OCI-M2 (cell line): ENCODE results near the gene SLC30A3.

ENCODE experiments used
- DNase-seq: peaks from one replicate; lab custom pipeline; 2025; ENCODE audit not compliant: unreplicated experiment; lab: John Stamatoyannopoulos, UW

The SLC30A3 gene

DNA sequence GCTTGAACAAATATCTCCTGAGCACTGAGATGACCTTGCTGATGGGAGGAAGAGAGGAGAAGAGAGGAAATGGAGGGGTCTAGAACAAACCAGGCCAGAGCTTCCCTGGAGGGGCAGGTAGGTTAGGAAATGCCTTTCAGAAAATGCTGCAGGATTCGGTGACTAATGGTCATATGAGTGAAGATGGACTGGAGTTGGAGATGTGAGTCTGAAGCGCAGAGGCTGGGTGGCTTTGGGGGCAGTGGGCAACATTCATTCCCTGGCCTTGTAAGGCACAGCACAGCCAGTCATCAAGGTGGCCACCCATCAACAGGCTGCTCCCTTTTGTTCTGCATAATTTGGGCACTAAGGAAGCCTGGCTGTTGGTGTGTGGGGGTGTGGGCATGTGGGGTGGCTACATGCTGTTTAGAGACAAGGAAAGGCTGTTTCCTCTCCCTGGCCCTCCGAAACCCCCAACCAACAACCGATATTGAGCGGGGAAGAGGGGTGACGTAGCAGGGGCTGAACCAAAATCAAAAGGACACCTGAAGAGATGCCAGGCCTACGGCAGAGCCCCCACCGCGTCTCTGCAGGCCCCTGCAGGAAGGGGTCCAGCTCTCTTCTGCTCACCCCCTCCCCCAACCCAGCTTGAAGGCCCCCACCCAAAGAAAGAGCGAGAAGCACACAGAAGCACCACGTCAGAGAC lies 1.5 kb downstream of the SLC30A3 start:
- DNase-seq = no peak

DNA sequence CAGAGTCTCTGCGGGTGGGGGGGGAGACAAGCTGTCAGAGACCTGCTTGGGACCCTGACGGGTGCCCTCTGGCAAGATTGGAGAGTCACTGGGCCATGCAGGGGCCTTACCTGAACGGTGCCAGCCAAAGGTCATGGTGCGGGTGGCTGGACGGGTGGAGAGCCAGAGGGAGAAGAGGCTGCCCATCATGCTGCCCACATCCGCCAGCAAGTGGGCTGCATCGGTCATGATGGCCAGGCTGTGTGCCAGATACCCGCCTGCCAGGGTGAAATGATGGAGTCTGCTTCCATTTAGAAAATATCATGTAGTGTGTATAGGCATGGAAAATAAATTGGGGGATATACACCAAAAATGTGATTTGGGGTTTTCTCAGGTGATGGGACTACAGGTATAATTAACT lies 4.8 kb downstream of the SLC30A3 start:
- DNase-seq = no peak

DNA sequence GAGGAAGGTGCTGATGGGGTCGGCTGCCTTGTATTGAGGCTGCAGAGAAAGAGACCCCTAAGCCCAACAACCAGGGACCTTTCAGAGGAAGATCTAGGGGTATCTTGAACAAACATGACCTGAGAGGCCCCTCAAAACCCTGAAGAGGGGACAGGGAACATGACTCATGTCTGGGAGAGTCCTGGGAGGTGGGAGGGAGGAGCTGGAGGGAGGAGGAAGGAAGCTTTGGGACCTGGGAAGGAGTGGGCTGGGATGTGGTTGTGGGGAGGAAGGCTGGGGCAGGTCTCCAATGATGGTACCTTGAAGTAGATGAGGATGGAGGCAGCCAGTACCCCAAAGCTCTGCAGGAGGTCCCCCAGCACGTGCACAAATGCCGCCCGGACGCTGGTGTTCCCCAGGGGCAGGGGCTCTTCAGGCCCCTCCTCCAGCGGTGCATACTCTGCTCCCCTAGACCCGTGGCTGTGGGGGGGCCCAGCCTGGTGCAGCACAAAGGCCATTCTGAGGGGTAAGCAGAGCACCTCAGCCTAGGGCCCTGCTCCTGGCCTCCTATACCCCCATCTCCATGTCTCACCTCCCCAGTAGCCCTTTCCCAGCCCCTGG lies 5.9 kb downstream of the SLC30A3 start:
- no peak for DNase-seq

DNA sequence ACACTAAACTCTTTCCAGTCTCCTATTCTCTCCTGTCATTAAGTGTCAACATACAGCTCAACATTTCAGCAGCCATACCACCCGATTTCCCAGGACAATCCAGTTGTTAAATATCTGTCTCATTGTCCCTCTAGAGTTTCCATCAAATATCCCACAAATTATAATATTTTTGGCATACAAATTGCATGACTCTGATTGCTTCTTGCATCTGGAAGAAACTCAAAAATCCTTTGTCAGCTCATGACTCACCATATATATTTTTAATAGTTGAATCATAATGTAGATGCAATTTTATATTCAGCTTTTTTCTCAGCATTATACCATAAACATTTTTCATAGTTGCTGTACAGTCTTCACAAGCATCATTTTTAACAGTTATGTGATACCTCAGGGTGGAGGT lies 7.2 kb downstream of the SLC30A3 start:
- no peak for DNase-seq

DNA sequence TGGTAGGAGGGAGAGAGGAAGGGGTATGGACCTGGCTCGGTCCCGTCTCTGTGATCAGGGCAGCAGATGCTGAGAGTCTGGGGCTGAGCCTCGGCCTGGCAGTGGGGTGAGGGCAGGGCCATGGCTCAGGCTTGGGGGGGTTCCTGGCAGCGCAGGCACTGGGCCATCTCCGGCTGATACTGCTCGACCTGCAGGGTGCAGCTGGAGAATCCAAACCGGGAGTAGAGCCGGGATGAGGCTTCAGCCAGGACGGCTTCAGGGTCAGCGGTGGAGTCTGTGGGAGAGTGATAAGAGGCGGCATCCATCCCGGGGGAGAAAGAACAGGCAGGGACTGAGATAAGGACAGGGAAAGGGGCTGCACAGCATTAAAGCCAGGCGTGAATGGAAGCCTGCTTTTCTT lies 7.7 kb downstream of the SLC30A3 start:
- no peak for DNase-seq

DNA sequence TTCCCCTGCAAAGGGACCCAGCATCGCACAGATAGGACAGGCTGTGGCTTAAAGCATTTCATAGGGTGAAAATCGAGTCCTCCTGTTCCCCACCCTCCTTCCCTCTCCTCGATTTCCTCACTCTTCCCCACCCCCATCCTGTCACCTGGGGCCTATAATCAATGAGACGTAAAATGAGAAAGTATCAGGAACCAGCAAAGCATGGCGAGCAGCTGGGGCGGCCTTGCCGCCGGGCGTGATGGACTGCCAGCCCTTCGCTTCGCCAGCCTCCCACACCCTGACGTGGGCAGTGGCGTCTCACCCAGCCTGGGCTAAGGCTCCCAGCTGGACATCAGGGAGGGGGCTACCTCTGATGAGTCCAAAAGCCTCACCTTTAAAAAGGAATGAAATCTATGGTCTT lies 11.1 kb downstream of the SLC30A3 start:
- DNase-seq = no peak

DNA sequence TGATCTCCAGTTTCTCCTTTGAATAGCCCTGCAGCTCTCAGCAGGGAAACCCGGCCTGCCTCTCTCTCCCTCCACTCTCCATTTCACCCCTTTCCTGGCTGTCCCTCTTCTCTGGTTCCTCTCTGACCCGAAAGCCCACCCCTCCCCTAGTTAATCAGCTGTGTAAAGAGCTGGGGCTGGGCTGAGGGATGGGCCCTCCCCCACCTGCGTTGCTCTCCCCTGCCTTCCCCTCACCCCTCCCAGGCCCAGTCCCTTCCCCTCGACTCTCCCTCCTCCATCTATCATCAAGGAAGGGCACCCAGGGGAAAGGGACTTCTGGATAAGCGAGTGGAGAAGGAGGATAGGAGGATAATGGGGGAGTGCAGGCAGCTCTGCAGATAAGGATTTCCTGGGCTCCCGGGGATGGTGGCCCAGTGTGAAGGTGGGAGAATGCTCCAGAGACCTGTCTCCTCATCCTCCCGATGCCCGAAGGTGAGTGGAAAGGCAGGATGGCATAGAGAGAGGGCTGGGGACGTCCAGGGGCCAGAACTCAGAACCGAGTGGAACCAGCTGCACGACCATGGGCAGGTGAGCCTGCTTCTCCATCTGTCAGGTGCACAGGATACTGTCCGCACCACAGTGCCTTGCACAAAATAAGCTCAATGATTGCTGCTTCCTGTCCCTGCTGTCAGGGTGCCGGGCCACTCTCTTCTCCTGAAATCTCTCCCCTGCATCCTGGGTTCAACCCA lies 12.0 kb downstream of the SLC30A3 start:
- no peak for DNase-seq

DNA sequence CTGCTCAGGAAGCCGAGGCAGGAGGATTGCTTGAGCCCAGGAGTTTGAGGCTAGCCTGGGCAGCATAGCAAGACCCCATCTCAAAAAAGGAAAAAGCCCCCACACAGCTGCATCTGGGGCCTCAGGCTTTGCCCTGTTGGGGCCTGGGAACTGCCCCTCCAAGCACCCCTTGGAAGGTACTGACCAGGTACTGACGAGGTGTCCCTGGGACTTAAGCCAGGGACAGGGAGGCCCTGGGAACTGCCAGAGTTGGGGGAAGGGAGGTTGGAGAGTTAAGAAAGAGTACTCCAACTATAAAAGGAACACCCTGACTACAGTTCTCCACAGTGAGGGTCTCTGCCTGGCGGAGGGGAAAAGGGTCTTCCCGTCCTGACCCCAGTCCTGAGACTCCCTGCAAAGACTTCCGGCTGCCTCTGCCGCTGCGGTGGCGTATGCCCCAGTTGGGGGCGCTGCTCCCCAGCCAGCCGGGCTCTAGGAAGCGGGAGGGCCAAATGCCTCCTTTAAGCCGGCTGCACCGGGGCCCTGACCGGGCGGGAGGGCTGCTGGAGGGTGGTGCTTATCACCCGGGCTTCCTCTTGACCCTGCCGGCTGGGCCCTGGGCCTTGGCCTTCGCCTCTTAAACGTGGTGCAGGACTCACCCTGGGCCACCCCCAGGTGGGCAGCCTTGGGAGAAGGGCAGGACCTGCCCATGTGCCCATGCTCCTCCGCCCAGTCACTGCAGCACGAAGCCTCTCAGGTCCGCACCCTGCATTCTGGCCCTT lies 12.8 kb downstream of the SLC30A3 start:
- no peak for DNase-seq

DNA sequence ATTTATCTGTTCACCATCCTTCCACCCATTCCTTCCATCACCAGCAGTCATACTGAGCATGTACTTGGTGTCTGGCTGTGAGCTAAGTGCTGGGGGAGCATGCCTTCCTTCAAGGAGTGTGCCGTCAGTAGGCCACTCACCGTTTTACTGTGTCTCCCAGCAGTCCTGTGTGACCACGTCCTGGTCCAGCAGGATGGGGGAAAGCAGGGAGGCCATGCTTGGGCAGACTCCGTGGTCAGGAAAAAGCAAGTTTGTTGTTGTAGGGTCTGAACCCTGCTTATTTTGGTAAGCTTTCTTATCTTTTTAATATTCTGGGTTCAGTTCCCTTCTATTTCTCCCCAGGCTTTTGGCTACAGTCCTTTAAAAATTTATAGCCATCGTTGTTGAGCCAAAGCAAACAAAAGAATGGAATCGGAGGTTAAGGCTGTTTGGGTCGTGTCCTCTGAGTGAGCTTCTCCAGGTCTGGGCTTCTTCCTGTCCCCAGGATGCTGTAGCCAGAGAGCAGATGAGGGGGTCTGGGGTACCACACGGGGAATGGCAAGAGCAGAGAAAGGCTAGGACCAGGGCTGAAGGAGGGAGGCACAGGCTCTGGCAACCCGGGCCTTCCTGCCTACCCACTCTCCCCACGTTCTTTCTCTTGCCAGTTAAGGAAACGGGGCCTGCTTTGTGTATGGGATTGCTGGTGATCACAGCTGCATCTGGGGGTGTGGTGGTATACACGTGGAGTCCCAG lies 13.5 kb downstream of the SLC30A3 start:
- DNase-seq = no peak

DNA sequence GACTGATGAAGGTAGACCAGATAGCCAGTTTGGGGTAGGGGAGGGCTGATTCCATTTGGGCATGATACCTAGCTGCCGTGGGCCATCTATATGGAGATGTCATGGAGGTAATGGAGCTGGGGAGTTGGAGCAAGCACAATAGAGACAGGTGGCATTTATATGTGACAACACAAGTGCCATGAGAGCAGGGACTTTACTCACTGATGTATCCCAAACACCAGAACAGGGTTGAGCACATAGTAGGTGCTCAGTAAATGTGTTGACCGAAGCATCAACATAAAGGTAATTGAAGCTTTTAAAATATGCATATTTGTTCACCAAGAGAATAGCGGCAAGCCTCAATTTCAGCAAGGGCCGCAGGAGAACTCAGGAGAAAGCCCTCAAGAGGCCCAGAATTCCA lies 15.0 kb downstream of the SLC30A3 start:
- DNase-seq = no peak

DNA sequence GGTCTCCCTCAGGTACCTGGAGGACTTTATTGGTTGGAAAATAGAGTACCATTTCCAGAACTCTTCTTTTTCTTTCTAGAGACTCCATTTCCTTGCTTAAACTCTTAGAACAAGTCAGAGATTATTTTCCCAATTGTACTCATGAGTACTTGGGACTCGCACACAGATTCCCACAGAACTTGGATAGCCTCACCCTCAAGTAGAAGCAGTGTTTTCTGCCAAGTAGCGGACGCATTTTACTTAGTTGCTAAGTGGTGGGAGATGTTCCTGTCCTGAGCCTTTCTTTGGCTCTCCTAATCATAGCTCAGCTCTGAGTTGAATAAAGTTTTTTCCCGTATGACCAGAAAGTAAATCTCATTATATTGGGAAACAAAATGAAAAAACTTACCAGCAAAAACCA lies 17.2 kb downstream of the SLC30A3 start:
- no peak for DNase-seq

DNA sequence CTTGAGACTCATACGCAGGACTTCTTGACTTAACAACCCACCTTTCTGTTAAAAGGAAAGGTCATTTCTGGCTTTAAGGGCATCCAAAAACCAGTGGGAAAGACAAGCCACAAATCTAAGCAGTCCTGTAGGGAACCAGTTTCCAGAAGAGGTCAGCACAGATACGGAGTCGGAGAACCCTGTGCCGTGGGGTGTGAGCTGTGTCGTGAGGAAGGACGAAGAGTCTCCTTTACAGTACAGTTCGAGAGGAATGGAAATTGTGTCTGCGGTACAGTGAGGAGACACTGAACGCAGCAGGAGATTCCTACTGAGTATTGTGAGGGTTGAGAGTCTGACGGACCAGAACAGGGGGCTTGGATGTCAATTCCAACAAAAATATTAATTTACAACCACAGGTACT lies 17.7 kb downstream of the SLC30A3 start:
- no peak for DNase-seq

DNA sequence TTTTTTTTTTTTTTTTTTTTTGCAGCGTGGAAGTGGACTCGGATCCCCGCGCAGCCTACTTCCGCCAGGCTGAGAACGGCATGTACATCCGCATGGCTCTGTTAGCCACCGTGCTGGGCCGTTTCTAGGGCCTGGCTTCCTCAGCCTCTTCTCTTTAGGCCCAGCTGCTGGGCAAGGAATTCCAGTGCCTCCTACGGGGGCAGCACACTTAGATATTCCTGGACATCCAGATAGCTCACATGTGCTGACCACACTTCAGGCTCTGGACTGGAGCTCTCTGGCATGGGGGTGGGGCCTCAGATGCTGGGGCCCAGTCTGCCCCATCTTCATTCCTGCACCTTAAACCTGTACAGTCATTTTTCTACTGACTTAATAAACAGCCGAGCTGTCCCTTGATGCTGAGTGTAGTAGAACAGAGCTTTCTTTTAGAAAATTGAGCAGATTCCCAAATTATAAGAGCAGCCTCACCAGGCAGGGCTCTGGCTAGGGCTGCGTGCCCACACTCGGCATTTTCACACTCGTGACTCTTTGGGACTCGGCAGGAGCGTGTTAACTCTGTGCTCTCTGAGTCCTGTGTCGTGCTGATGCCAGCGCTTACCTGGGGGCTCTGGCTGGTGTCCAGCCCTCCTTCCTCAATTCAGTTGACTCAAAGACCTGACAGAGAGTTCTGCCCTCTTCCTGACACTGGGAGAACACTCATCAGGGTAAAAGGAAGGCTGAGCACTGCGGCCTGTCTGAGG lies 19.3 kb downstream of the SLC30A3 start:
- no peak for DNase-seq

DNA sequence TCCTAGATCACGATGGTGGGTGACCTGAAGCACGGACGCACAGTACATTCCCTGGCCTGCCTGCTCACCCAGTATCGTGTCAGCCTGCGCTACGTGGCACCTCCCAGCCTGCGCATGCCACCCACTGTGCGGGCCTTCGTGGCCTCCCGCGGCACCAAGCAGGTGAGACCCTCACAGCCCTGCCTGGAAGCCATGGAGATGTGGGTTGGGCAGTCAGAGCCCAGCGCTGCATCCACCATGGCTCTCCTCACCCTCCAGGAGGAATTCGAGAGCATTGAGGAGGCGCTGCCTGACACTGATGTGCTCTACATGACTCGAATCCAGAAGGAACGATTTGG lies 20.3 kb downstream of the SLC30A3 start:
- no peak for DNase-seq

DNA sequence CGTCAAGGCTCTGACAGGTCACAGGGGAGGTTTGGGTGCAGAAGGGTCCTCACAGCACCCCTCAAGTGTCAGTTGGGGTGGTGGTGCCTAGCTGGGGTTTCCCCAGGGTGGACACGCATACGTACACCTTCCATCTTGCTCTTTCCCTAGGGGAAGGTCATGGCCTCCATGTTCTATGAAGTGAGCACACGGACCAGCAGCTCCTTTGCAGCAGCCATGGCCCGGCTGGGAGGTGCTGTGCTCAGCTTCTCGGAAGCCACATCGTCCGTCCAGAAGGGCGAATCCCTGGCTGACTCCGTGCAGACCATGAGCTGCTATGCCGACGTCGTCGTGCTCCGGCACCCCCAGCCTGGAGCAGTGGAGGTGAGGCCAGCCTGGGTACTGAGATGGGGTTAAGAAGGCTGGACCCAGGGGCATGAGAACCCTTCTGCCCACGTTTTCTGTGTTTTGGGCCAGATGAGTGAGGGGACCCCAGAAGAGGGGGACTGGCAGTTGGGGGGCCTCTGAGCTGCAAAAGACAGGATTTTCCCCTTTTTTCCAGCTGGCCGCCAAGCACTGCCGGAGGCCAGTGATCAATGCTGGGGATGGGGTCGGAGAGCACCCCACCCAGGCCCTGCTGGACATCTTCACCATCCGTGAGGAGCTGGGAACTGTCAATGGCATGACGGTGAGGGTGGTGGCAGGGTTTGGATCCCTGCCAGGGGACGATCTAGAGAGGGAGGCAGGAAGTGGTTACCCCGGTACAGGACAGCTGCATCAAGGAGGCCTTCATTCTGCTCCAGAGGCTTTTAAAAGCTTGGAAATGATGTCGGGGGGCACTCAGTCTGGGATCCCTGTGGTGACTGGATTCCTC lies 20.9 kb downstream of the SLC30A3 start:
- no peak for DNase-seq

DNA sequence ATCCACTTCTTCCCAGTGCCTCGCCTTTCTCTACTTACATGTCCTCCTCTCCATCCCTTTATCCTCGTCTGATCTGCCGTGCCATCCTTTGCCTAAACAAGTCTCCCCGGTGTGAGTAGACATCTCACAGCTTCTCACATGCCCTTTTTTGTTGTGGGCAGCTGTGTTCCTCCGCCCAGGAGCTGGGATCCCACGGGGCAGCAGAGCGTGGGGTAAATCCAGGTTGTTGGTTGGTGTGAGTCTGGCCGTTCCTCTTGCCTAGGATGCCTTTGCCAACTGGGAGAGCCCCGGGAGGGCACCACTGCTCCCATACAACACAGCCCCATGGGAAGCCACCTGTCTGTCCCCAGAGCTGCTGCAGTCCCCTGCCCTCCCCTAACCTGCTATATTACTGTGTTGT lies 22.4 kb downstream of the SLC30A3 start:
- DNase-seq = no peak

DNA sequence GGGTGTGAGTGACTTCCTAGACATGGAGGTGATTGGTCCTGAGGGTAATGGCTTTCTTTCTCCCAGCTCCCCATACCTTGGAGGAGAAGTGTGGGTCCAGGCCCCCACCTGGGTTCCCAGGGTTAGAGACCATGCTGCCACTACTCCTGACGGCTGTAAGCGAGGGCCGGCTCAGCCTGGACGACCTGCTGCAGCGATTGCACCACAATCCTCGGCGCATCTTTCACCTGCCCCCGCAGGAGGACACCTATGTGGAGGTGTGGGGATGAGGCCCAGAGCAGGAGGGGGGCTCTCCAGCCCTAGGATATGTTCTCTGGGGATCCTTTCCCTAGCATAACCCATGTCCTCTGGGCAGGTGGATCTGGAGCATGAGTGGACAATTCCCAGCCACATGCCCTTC lies 23.9 kb downstream of the SLC30A3 start:
- no peak for DNase-seq

DNA sequence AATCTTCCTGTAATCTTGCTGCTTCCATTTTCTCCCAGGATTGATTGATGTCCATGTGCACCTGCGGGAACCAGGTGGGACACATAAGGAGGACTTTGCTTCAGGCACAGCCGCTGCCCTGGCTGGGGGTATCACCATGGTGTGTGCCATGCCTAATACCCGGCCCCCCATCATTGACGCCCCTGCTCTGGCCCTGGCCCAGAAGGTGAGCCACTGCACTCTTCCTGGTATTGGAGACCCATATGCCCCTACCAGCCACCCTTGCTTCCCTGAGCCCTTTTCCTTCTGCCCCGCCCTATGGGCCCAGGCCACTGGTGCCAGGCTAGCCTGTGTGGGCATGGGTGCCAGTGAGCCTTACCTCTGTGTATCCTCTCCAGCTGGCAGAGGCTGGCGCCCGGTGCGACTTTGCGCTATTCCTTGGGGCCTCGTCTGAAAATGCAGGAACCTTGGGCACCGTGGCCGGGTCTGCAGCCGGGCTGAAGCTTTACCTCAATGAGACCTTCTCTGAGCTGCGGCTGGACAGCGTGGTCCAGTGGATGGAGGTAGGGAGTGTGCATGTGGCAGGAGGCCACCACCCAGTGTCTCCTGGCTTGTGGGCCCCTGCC lies 25.4 kb downstream of the SLC30A3 start:
- DNase-seq = no peak

DNA sequence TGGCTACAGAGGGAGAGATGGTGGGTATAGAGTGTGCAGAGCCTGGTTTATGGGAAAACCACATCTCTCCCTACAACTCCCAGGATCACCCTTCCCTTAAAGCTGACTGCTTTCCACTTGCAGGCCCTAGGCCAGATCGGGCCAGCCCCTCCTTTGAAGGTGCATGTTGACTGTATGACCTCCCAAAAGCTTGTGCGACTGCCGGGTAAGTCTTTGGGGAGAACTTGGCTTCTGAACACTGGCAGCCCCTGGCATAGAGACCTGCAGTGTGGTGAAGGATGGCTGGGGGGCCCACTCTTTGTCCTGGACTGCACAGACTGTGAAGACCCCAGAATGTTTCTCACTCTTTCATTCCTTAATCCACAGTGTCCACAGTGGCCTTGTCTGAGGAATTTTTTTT lies 26.2 kb downstream of the SLC30A3 start:
- DNase-seq = no peak
